A549 (cell line): ENCODE data around the gene ESR1. TPM values are rescaled to one million over a fixed set of nuclear protein-coding genes. Genes with fewer than 3 reads are reported as not detected.

ENCODE experiments used
- ATAC-seq, 2 experiments: fragments of 200-7000 bp in 1 of 2; fragments of >200 bp in 1 of 2; cut with Nextera tagmentation in 1 of 2; cut with Tn5 transposase in 1 of 2; 3 replicates each; pipeline versions ENCODE4 v1.8.0 to v1.9.1; 2018 to 2020; ENCODE audit warnings: mild to moderate bottlenecking in 1 of 2, moderate library complexity in 1 of 2
- CTCF ChIA-PET: fragments of 300-600 bp; sonication (Branson Sonifier 250); formaldehyde crosslinking; extraction: SDS; loops from one replicate; lab custom pipeline; 2021; ENCODE audit warnings: antibody characterized with exemption, inconsistent platforms; lab: Yijun Ruan, JAX
- POLR2A ChIA-PET: fragments of 350-600 bp; formaldehyde crosslinking; extraction: SDS; loops from one replicate; lab custom pipeline; 2021; ENCODE audit warnings: antibody characterized with exemption, inconsistent platforms; lab: Yijun Ruan, JAX
- DNase-seq, 2 experiments: peaks; one replicate each; pipeline versions ENCODE4 v3.0.0 to v3.0.0-alpha.2; 2011 to 2016; ENCODE audit warnings: low read depth in 1 of 2, low spot score in 1 of 2
- FAIRE-seq: peaks from 2 replicates; lab custom pipeline; 2011; peaks lifted over from hg19 to GRCh38; lab: Jason Lieb, UNC
- H3K27ac ChIP-seq, 2 experiments: fragments of >200 bp; sonication (Bioruptor Twin); formaldehyde crosslinking; 3 replicates each; pipeline ENCODE4 v1.5.1; 2016 to 2017
- H3K4me1 ChIP-seq: fragments of >200 bp; sonication (Bioruptor Twin); formaldehyde crosslinking; 3 replicates; pipeline ENCODE4 v1.6.1; 2016
- H3K4me2 ChIP-seq: fragments of >200 bp; sonication (Bioruptor Twin); formaldehyde crosslinking; 3 replicates; pipeline ENCODE4 v1.6.1; 2016
- H3K4me3 ChIP-seq: fragments of >200 bp; sonication (Bioruptor Twin); formaldehyde crosslinking; 3 replicates; pipeline ENCODE4 v1.5.1; 2016
- H3K9me3 ChIP-seq: fragments of >200 bp; sonication (Bioruptor Twin); formaldehyde crosslinking; 3 replicates; pipeline ENCODE4 v1.6.1; 2016
- ATOH8 ChIP-seq: fragments of 250-450 bp; sonication (Bioruptor Pico); IDR thresholded peaks from 2 replicates; pipeline ENCODE4 v1.5.0; 2020; ENCODE audit warnings: low read depth, mild to moderate bottlenecking, moderate library complexity
- BHLHE40 ChIP-seq: IDR thresholded peaks from 2 replicates; pipeline ENCODE4 v1.6.1; 2012; ENCODE audit warnings: low read depth, low read length, inconsistent platforms
- CEBPB ChIP-seq, 2 experiments: fragments of >200 bp in 1 of 2; sonication (Bioruptor Twin) in 1 of 2; formaldehyde crosslinking in 1 of 2; IDR thresholded peaks; 2 replicates each; pipeline ENCODE4 v1.6.1; 2012 to 2016
- CHD2 ChIP-seq: fragments of 150-350 bp; IDR thresholded peaks from 2 replicates; pipeline ENCODE4 v1.6.1; 2014; ENCODE audit warnings: low read length; ENCODE audit not compliant: partially characterized antibody
- CHD4 ChIP-seq: fragments of 200-600 bp; sonication (generic); IDR thresholded peaks from 2 replicates; pipeline ENCODE4 v1.6.1; 2016; ENCODE audit warnings: antibody characterized with exemption, mild to moderate bottlenecking, borderline replicate concordance
- E2F6 ChIP-seq: IDR thresholded peaks from 2 replicates; pipeline ENCODE4 v1.6.1; 2012; ENCODE audit warnings: low read depth, borderline replicate concordance
- ELK1 ChIP-seq: fragments of 150-350 bp; IDR thresholded peaks from 2 replicates; pipeline ENCODE4 v1.6.1; 2014; ENCODE audit warnings: low read depth, mild to moderate bottlenecking, low read length
- HES2 ChIP-seq: fragments of >200 bp; sonication (Bioruptor Twin); formaldehyde crosslinking; IDR thresholded peaks from 2 replicates; pipeline ENCODE4 v1.6.1; 2016
- HEYL ChIP-seq: fragments of 250-450 bp; sonication (Bioruptor Pico); IDR thresholded peaks from 2 replicates; pipeline ENCODE4 v1.8.0; 2021; ENCODE audit warnings: mild to moderate bottlenecking, moderate library complexity
- KDM1A ChIP-seq: fragments of 200-600 bp; sonication (generic); IDR thresholded peaks from 2 replicates; pipeline ENCODE4 v1.6.1; 2016; ENCODE audit warnings: low read depth, mild to moderate bottlenecking
- MAFK ChIP-seq: fragments of 450-650 bp; IDR thresholded peaks from 2 replicates; pipeline ENCODE4 v1.6.1; 2014; ENCODE audit not compliant: partially characterized antibody
- MAZ ChIP-seq: fragments of 150-350 bp; IDR thresholded peaks from 2 replicates; pipeline ENCODE4 v1.6.1; 2014; ENCODE audit warnings: antibody characterized with exemption, low read depth, low read length, borderline replicate concordance
- NFE2L2 ChIP-seq: fragments of 150-350 bp; conservative IDR thresholded peaks from 2 replicates; pipeline ENCODE4 v1.6.1; 2014; ENCODE audit warnings: low read length
- NPAS2 ChIP-seq: fragments of 250-450 bp; sonication (Bioruptor Pico); IDR thresholded peaks from 2 replicates; pipeline ENCODE4 v1.8.0; 2022; ENCODE audit warnings: mild to moderate bottlenecking, moderate library complexity, borderline replicate concordance
- RCOR1 ChIP-seq: fragments of 150-350 bp; IDR thresholded peaks from 2 replicates; pipeline ENCODE4 v1.6.1; 2014; ENCODE audit warnings: antibody characterized with exemption, low read length, low read depth
- RFX5 ChIP-seq: fragments of 450-650 bp; IDR thresholded peaks from 2 replicates; pipeline ENCODE4 v1.7.1; 2014; ENCODE audit warnings: antibody characterized with exemption, mild to moderate bottlenecking, moderate library complexity
- SMC3 ChIP-seq: fragments of >200 bp; sonication (Bioruptor Twin); formaldehyde crosslinking; IDR thresholded peaks from 3 replicates; pipeline ENCODE4 v1.6.1; 2018; ENCODE audit warnings: inconsistent platforms
- TP53 ChIP-seq: fragments of 250-450 bp; sonication (Bioruptor Pico); IDR thresholded peaks from 2 replicates; pipeline ENCODE4 v1.5.0; 2021; ENCODE audit warnings: mild to moderate bottlenecking, moderate library complexity
- USF2 ChIP-seq: fragments of 450-650 bp; IDR thresholded peaks from 2 replicates; pipeline ENCODE4 v1.6.1; 2014; ENCODE audit warnings: antibody characterized with exemption
- ZFP36 ChIP-seq: fragments of 450-650 bp; IDR thresholded peaks from 2 replicates; pipeline ENCODE4 v1.6.1; 2014; ENCODE audit warnings: borderline replicate concordance; ENCODE audit not compliant: partially characterized antibody
- WGBS: methylation state at CpG from one replicate; pipeline ENCODE4 v1.1.6; 2017; ENCODE audit errors: missing lambda C conversion rate; 5-methylcytosine and 5-hydroxymethylcytosine counted together
- polyA plus RNA-seq, 4 experiments: library from polyadenylated mRNA; depleted of rRNA in 3 of 4; stranded (reverse); fragments of >200 nt; fragmentation: RNase III in 1 of 4; extraction: RNeasy Plus Mini Kit Qiagen cat#74134 plus additional on column Dnase treatment in 1 of 4; gene quantifications; 2 replicates in 3 of 4; 3 replicates in 1 of 4; pipeline ENCODE4 v1.2.3, GENCODE V29; 2011 to 2017

The ESR1 gene
- polyA plus RNA-seq, 2 of the 4 experiments (the other 2 are of a cell fraction), result not detected

GRCh38 chr6:151773382-151773781, 34.1 kb upstream of the ESR1 start:
- Histone ChIP-seq H3K9me3 (no peaks in the 10 kb centered on the region), H3K4me1 (no peaks in the 10 kb centered on the region), H3K4me3 (no peak overlapping the region), H3K27ac (no peak overlapping the region), H3K4me2 (no peak overlapping the region)
- no peak for DNase-seq
- ChIA-PET POLR2A (no interaction called here), CTCF (interaction anchor here (2.1 kb wide), 1 partner anchor 8 kb away, joined by 8 read pairs; no protein-coding TSS in a partner anchor)
- no peak for ATAC-seq
- WGBS, result 52% methylated on average over 3 of the region's 3 CpGs
- FAIRE-seq, result no peak
- no peak for TF ChIP-seq HES2
- TF ChIP-seq ELK1, result no peak
- no peak for TF ChIP-seq RCOR1
- no peak for TF ChIP-seq MAZ
- TF ChIP-seq TP53 (CRISPR knock-in tag), result no peak
- no peak for TF ChIP-seq ATOH8 (CRISPR knock-in tag)
- TF ChIP-seq SMC3, result no peak
- TF ChIP-seq NPAS2 (CRISPR knock-in tag), result no peak
- TF ChIP-seq CHD4, result no peak
- TF ChIP-seq CEBPB (IDR thresholded peaks at IDR 0.05), result no peak
- TF ChIP-seq E2F6, result no peak
- TF ChIP-seq HEYL (CRISPR knock-in tag), result no peak
- no peak for TF ChIP-seq BHLHE40

- no peak for TF ChIP-seq CHD2
- no peak for TF ChIP-seq NFE2L2
- no peaks in the 10 kb centered on the region for H3K4me1 ChIP-seq
- POLR2A ChIA-PET, result no interaction called here
- H3K9me3 ChIP-seq, result no peaks in the 10 kb centered on the region
- FAIRE-seq (no peak), ATAC-seq (no peak), DNase-seq (no peak)
- no peak overlapping the region for H3K4me2 ChIP-seq
- CTCF ChIA-PET, result interaction anchor here (1.1 kb wide), 1 partner anchor 17 kb away, joined by 3 read pairs; no protein-coding TSS in a partner anchor
- no peak overlapping the region for H3K4me3 ChIP-seq
- 41% methylated on average over 2 of the region's 2 CpGs for WGBS
- no peak overlapping the region for H3K27ac ChIP-seq
These were observed 24.9 kb upstream of the ESR1 start for GRCh38 chr6:151782560-151782959.

- ChIA-PET CTCF (interaction anchor here (1.1 kb wide), 1 partner anchor 18 kb away, joined by 3 read pairs; no protein-coding TSS in a partner anchor), POLR2A (no interaction called here)
- Histone ChIP-seq H3K27ac (no peak overlapping the region), H3K9me3 (no peaks in the 10 kb centered on the region), H3K4me1 (no peaks in the 10 kb centered on the region), H3K4me3 (no peak overlapping the region), H3K4me2 (no peak overlapping the region)
- ATAC-seq, result no peak
- DNase-seq, result no peak
- no peak for TF ChIP-seq RFX5
- TF ChIP-seq MAFK, result peak; percentile 60
- WGBS, result 0% methylated on average over 2 of the region's 2 CpGs
- no peak for FAIRE-seq
These were observed 23.8 kb upstream of the ESR1 start for GRCh38 chr6:151783692-151784091.

- ATAC-seq (no peak), DNase-seq (no peak), FAIRE-seq (no peak)
- Histone ChIP-seq H3K4me1 (no peaks in the 10 kb centered on the region), H3K27ac (no peak overlapping the region), H3K4me2 (no peak overlapping the region), H3K9me3 (no peaks in the 10 kb centered on the region)
- POLR2A ChIA-PET, result no interaction called here
- TF ChIP-seq USF2 (no peak), KDM1A (no peak), ZFP36 (no peak)
- TF ChIP-seq, all 56 proteins: peak for 0
- H3K4me3 ChIP-seq, result no peak overlapping the region
- CTCF ChIA-PET, result no interaction called here
These were observed 22.9 kb upstream of the ESR1 start for GRCh38 chr6:151784441-151785214.
